B cell (primary cell): ENCODE data around the gene KDELR3. TPM values are rescaled to one million over a fixed set of nuclear protein-coding genes. Genes with fewer than 3 reads are reported as not detected.

Source experiments
- ATAC-seq: fragments of 200-7000 bp; cut with Tn5 transposase; one replicate; pipeline ENCODE4 v1.10.0; 2021; ENCODE audit warnings: low read depth, mild to moderate bottlenecking, moderate number of reproducible peaks, moderate library complexity
- CTCF ChIA-PET: fragments of 350-600 bp; sonication (Branson Sonifier 250); formaldehyde crosslinking; loops from one replicate; lab custom pipeline; 2021; ENCODE audit warnings: antibody characterized with exemption, inconsistent platforms; lab: Charles Lee
- POLR2A ChIA-PET: fragments of 350-600 bp; sonication (Branson Sonifier 250); formaldehyde crosslinking; loops from one replicate; lab custom pipeline; 2021; ENCODE audit warnings: antibody characterized with exemption; lab: Charles Lee
- DNase-seq: peaks from one replicate; pipeline ENCODE4 v3.0.0; 2013
- H2AFZ ChIP-seq: 2 replicates; pipeline ENCODE4 v1.6.1; 2012; ENCODE audit warnings: mild to moderate bottlenecking, low read depth, low read length; ENCODE audit not compliant: insufficient read depth, poor library complexity, severe bottlenecking
- H3K27ac ChIP-seq, 2 donors: 1 replicate in 1 of 2; 2 replicates in 1 of 2; pipeline ENCODE4 v1.5.1; 2012 to 2013; ENCODE audit warnings: low read length in 2 of 2, mild to moderate bottlenecking in 2 of 2, moderate library complexity in 1 of 2
- H3K27me3 ChIP-seq, 4 experiments: fragments of 200-600 bp in 1 of 4; sonication (generic) in 1 of 4; replicated peaks in 1 of 4; 1 replicate in 2 of 4; 2 replicates in 2 of 4; pipeline versions ENCODE4 v1.6.1 to v1.7.0; 2013 to 2016; ENCODE audit warnings: low read length in 3 of 4, mild to moderate bottlenecking in 2 of 4, mixed read lengths in 1 of 4, moderate library complexity in 1 of 4; ENCODE audit not compliant: insufficient read depth in 4 of 4, control insufficient read depth in 3 of 4; ENCODE audit errors: control extremely low read depth in 1 of 4
- H3K36me3 ChIP-seq, 2 experiments: replicated peaks in 1 of 2; 1 replicate in 1 of 2; 2 replicates in 1 of 2; pipeline versions ENCODE4 v1.6.1 to v1.7.1; 2013; ENCODE audit warnings: low read length in 1 of 2; ENCODE audit not compliant: insufficient read depth in 2 of 2, control insufficient read depth in 1 of 2; ENCODE audit errors: control extremely low read depth in 1 of 2, extremely low read depth in 1 of 2
- H3K4me1 ChIP-seq, 2 donors: fragments of 200-600 bp in 1 of 2; sonication (generic) in 1 of 2; 1 replicate in 1 of 2; 2 replicates in 1 of 2; pipeline versions ENCODE4 v1.5.1 to v1.6.1; 2013 to 2017; ENCODE audit warnings: low read length in 2 of 2; ENCODE audit not compliant: control insufficient read depth in 2 of 2, insufficient read depth in 2 of 2
- H3K4me2 ChIP-seq: replicated peaks from 2 replicates; pipeline ENCODE3; 2012; ENCODE audit warnings: mild to moderate bottlenecking, low read depth, low read length; ENCODE audit not compliant: poor library complexity, severe bottlenecking
- H3K4me3 ChIP-seq, 5 experiments: fragments of 200-600 bp in 1 of 5; sonication (generic) in 1 of 5; 1 replicate in 3 of 5; 2 replicates in 2 of 5; pipeline versions ENCODE4 v1.5.1 to v1.7.0; 2011 to 2016; ENCODE audit warnings: low read length in 4 of 5, mild to moderate bottlenecking in 4 of 5, low read depth in 2 of 5, control low read depth in 1 of 5, moderate library complexity in 1 of 5; ENCODE audit not compliant: insufficient read depth in 1 of 5; ENCODE audit errors: control extremely low read depth in 1 of 5, extremely low read depth in 1 of 5
- H3K79me2 ChIP-seq: fragments of 200-600 bp; sonication (generic); one replicate; pipeline ENCODE4 v1.6.0; 2016; ENCODE audit warnings: low read length; ENCODE audit not compliant: control insufficient read depth, insufficient read depth
- H3K9ac ChIP-seq: fragments of 200-600 bp; sonication (generic); 2 replicates; pipeline ENCODE4 v1.6.1; 2017; ENCODE audit warnings: mild to moderate bottlenecking, low read length, moderate library complexity
- H3K9me3 ChIP-seq, 3 donors: one replicate each; pipeline versions ENCODE4 v1.6.1 to v1.7.1; 2013; ENCODE audit warnings: low read length in 2 of 3; ENCODE audit not compliant: control insufficient read depth in 2 of 3, insufficient read depth in 1 of 3; ENCODE audit errors: control extremely low read depth in 1 of 3
- H4K20me1 ChIP-seq: 2 replicates; pipeline ENCODE4 v1.6.0; 2012; ENCODE audit warnings: mild to moderate bottlenecking, low read length; ENCODE audit not compliant: insufficient read depth, control insufficient read depth, poor library complexity, severe bottlenecking
- H3K27ac Mint-ChIP-seq: one replicate; pipeline ENCODE4 v1.8.0; 2021; ENCODE audit warnings: mixed read lengths
- H3K27me3 Mint-ChIP-seq: one replicate; pipeline ENCODE4 v1.8.0; 2021; ENCODE audit warnings: mixed read lengths
- H3K4me1 Mint-ChIP-seq: one replicate; pipeline ENCODE4 v1.8.0; 2021; ENCODE audit warnings: mixed read lengths
- H3K4me3 Mint-ChIP-seq: one replicate; pipeline ENCODE4 v1.8.0; 2021; ENCODE audit warnings: mixed read lengths
- H3K9me3 Mint-ChIP-seq: one replicate; pipeline ENCODE4 v1.8.0; 2022; ENCODE audit warnings: mixed read lengths; ENCODE audit not compliant: insufficient read depth
- EZH2 ChIP-seq: IDR thresholded peaks from 2 replicates; pipeline ENCODE4 v1.6.1; 2012; ENCODE audit warnings: borderline replicate concordance, low read depth, mild to moderate bottlenecking, moderate library complexity, low read length; ENCODE audit not compliant: insufficient read depth, poor library complexity, severe bottlenecking
- WGBS: methylation state at CpG from one replicate; pipeline ENCODE4 v1.1.5; 2013; ENCODE audit warnings: missing lambda C conversion rate; ENCODE audit not compliant: insufficient coverage; 5-methylcytosine and 5-hydroxymethylcytosine counted together
- intact Hi-C: fragments of 100-400 bp; cut with micrococcal nuclease; formaldehyde crosslinking; loops from one replicate; pipeline ENCODE4 v1.10.0; 2022
- polyA plus RNA-seq: library from polyadenylated mRNA; depleted of rRNA; stranded (reverse); fragments of >200 nt; gene quantifications from 2 replicates; pipeline ENCODE4 v1.2.3, GENCODE V29; 2012
- total RNA-seq, 2 donors: library from RNA; stranded (reverse); fragments of 120-200 nt in 1 of 2; gene quantifications; 1 replicate in 1 of 2; 2 replicates in 1 of 2; pipeline versions ENCODE4 v1.2.3 to v1.2.4, GENCODE V29; 2013 to 2022
- TF ChIP-seq, protein P1 (sequence below): fragments of 200-600 bp; IDR thresholded peaks from one replicate; pipeline ENCODE4 v1.8.0; 2022; ENCODE audit warnings: antibody characterized with exemption, mild to moderate bottlenecking

KDELR3 gene
- total and polyA plus RNA-seq, 2 donors (not counting 1 experiment from before 2014, with no cell fraction given): not detected

DNA sequence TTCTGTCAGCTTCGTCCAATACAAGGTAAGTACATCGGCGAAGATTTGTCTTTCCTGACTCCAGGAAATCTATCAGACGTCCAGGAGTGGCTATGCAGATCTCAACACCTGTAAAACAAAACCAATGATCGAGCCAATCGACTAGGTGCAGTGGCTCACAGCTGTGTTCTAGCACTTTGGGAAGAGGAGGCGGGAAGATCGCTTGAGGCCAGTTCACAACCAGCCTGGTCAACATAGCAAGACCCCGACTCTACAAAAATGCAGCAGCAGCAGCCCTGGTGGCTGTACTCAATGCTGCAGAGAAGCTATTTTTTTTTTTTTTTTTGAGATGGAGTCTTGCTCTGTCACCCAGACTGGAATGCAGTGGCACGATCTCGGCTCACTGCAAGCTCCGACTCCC is 27.0 kb downstream of the KDELR3 start:
- no peak for ATAC-seq
- Histone ChIP-seq H3K9ac (no peak overlapping the region), H3K4me1 (no peaks in the 10 kb centered on the region), H2AFZ (no peak overlapping the region), H3K9me3 (no peaks in the 10 kb centered on the region), H3K4me2 (no peak overlapping the region), H3K4me3 (no peak overlapping the region), H3K79me2 (peaks cover 63% of the 10 kb centered on the region), H3K36me3 (peaks cover 8 to 97% of the 10 kb centered on the region in 2 experiments), H3K27me3 (no peaks in the 10 kb centered on the region), H4K20me1 (peaks cover 89% of the 10 kb centered on the region), H3K27ac (no peak overlapping the region)
- Mint-ChIP-seq H3K27ac (no peak overlapping the region), H3K4me1 (peaks cover 9% of the 10 kb centered on the region), H3K4me3 (no peak overlapping the region), H3K27me3 (no peaks in the 10 kb centered on the region), H3K9me3 (no peaks in the 10 kb centered on the region)
- 97% methylated on average over 11 of the region's 12 CpGs for whole genome bisulfite sequencing
- ChIA-PET CTCF (interaction anchor here (0.6 to 0.7 kb wide), 2 partner anchors 73 to 229 kb away, joined by 3 to 4 read pairs; no protein-coding TSS in a partner anchor), POLR2A (interaction anchor here (0.6 kb wide), 2 partner anchors 20 to 35 kb away, joined by 5 read pairs; no protein-coding TSS in a partner anchor)
- no peak for DNase-seq
- TF ChIP-seq, protein P1, sequence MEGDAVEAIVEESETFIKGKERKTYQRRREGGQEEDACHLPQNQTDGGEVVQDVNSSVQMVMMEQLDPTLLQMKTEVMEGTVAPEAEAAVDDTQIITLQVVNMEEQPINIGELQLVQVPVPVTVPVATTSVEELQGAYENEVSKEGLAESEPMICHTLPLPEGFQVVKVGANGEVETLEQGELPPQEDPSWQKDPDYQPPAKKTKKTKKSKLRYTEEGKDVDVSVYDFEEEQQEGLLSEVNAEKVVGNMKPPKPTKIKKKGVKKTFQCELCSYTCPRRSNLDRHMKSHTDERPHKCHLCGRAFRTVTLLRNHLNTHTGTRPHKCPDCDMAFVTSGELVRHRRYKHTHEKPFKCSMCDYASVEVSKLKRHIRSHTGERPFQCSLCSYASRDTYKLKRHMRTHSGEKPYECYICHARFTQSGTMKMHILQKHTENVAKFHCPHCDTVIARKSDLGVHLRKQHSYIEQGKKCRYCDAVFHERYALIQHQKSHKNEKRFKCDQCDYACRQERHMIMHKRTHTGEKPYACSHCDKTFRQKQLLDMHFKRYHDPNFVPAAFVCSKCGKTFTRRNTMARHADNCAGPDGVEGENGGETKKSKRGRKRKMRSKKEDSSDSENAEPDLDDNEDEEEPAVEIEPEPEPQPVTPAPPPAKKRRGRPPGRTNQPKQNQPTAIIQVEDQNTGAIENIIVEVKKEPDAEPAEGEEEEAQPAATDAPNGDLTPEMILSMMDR: no peak
- TF ChIP-seq EZH2: no peak
- intact Hi-C loops: no loop called here

DNA sequence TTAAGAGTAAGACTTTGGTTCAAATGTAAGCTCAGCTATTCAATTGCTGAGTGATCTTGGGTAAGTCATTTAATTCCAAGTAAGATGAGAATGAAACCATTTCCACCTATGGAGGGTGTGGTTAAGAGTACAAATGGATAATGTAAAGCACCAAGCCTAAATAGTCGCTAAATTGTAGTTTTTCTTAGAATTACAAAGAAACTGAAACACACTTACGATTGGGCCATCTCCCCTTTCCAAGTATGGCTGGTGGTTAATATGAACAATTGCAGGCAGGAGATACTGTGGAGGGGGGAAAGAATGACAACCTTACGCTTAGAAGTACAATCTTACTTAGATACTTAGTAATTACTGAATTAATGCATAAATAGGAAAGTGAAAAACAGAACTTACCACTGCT is 30.0 kb downstream of the KDELR3 start:
- H3K79me2 ChIP-seq: peaks cover 92% of the 10 kb centered on the region
- TF ChIP-seq EZH2: no peak
- TF ChIP-seq, protein P1: no peak
- H3K27me3 ChIP-seq: no peaks in the 10 kb centered on the region
- H3K4me3 ChIP-seq: no peak overlapping the region
- ChIA-PET CTCF (interaction anchor here (1.7 kb wide), 1 partner anchor 74 kb away, joined by 4 read pairs; no protein-coding TSS in a partner anchor), POLR2A (interaction anchor here (0.6 to 1.1 kb wide), 2 partner anchors 13 to 16 kb away, joined by 3 to 5 read pairs; no protein-coding TSS in a partner anchor)
- ATAC-seq: no peak
- intact Hi-C loops: no loop called here
- H2AFZ ChIP-seq: no peak overlapping the region
- no peaks in the 10 kb centered on the region for H3K9me3 ChIP-seq
- no CpG with 5 or more reads among the region's 3 CpGs for WGBS
- Mint-ChIP-seq H3K4me3 (no peak overlapping the region), H3K9me3 (no peaks in the 10 kb centered on the region), H3K27ac (no peak overlapping the region), H3K4me1 (peaks cover 29% of the 10 kb centered on the region), H3K27me3 (no peaks in the 10 kb centered on the region)
- H3K4me1 ChIP-seq: peaks cover 11 to 18% of the 10 kb centered on the region in 2 donors
- H3K36me3 ChIP-seq: peaks cover 6 to 93% of the 10 kb centered on the region in 2 experiments
- no peak overlapping the region for H3K9ac ChIP-seq
- no peak for DNase-seq
- H4K20me1 ChIP-seq: peaks cover 81% of the 10 kb centered on the region
- no peak overlapping the region for H3K27ac ChIP-seq
- no peak overlapping the region for H3K4me2 ChIP-seq
